Sigmoid colon (tissue), 4 donors: ENCODE measurements around the gene GTF3C5.

ENCODE experiments used
- POLR2AphosphoS5 ChIP-seq, 4 donors: sonication (generic); formaldehyde crosslinking; IDR thresholded peaks; one replicate each; pipeline ENCODE4 v1.6.1; 2017; ENCODE audit warnings: antibody characterized with exemption in 4 of 4
- TF ChIP-seq, protein P1 (sequence below), 4 experiments: fragments of 450-650 bp in 3 of 4; fragments of 200-600 bp in 1 of 4; IDR thresholded peaks; one replicate each; pipeline ENCODE4 v1.5.1; 2016 to 2019; ENCODE audit warnings: antibody characterized with exemption in 4 of 4, mild to moderate bottlenecking in 3 of 4, moderate library complexity in 2 of 4

- TF ChIP-seq, protein P1, sequence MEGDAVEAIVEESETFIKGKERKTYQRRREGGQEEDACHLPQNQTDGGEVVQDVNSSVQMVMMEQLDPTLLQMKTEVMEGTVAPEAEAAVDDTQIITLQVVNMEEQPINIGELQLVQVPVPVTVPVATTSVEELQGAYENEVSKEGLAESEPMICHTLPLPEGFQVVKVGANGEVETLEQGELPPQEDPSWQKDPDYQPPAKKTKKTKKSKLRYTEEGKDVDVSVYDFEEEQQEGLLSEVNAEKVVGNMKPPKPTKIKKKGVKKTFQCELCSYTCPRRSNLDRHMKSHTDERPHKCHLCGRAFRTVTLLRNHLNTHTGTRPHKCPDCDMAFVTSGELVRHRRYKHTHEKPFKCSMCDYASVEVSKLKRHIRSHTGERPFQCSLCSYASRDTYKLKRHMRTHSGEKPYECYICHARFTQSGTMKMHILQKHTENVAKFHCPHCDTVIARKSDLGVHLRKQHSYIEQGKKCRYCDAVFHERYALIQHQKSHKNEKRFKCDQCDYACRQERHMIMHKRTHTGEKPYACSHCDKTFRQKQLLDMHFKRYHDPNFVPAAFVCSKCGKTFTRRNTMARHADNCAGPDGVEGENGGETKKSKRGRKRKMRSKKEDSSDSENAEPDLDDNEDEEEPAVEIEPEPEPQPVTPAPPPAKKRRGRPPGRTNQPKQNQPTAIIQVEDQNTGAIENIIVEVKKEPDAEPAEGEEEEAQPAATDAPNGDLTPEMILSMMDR (IDR thresholded peaks at IDR 0.05) = no peak
- TF ChIP-seq POLR2AphosphoS5 (IDR thresholded peaks at IDR 0.05) = no peak
These were observed 18.2 kb downstream of the GTF3C5 start for GRCh38 chr9:133049043-133049442.
